SK-N-MC (cell line): ENCODE measurements around the gene DOCK1.

ENCODE experiments used
- EZH2 ChIP-seq: fragments of 200-600 bp; sonication (generic); IDR thresholded peaks from one replicate; pipeline ENCODE4 v1.6.1; 2017; ENCODE audit warnings: antibody characterized with exemption
- FOXP2 ChIP-seq: optimal IDR thresholded peaks from 2 replicates; pipeline ENCODE3; 2011; ENCODE audit warnings: mild to moderate bottlenecking, moderate library complexity; ENCODE audit not compliant: insufficient read depth; ENCODE audit errors: extremely low read length, control extremely low read depth
- POLR2AphosphoS5 ChIP-seq: IDR thresholded peaks from 2 replicates; pipeline ENCODE4 v1.6.1; 2012; ENCODE audit warnings: mild to moderate bottlenecking, low read depth, low read length, borderline replicate concordance

DNA sequence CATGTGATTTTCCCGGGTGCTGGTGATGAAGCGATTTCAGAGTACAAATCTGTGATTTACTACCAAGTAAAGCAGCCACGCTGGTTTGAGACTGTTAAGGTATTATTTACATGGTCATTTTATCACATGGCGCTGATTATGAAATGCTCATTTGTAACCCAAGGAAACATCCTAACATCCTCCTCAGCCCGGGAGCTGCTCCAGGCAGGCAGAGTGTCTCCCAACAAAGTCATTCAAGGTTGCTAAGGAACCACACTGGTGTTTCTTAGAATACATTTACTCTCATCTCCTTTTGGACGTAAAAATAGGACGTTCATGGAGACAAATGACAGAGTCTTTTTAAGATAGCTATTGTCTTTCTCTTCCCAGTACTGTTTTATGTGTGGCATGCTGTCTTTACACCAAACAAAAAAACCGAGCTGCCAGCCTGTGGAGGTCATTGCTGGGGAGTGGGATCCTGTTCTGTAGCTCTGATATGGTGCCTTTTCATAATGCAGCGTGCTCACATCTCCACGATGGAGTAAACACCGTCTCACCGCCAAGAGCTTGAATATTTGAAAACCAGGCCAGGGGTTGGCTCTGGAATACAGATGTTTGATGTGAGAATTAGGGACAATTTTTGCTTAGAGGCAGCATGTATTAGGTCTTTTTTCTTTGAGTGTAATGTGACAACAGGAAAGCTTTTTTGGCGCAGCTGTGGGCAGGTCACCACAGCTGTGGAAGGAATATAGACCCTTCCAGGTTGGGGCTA lies 119.6 kb downstream of the DOCK1 start:
- TF ChIP-seq FOXP2 (no peak), EZH2 (no peak), POLR2AphosphoS5 (no peak)
